ENCODE measurements around the gene JAZF1. TPM values are rescaled to one million over a fixed set of nuclear protein-coding genes. Genes with fewer than 3 reads are reported as not detected.

Gene JAZF1
- total and polyA plus RNA-seq, 7 donors, result 2.3 to 10.6 (median 5.3) TPM

DNA sequence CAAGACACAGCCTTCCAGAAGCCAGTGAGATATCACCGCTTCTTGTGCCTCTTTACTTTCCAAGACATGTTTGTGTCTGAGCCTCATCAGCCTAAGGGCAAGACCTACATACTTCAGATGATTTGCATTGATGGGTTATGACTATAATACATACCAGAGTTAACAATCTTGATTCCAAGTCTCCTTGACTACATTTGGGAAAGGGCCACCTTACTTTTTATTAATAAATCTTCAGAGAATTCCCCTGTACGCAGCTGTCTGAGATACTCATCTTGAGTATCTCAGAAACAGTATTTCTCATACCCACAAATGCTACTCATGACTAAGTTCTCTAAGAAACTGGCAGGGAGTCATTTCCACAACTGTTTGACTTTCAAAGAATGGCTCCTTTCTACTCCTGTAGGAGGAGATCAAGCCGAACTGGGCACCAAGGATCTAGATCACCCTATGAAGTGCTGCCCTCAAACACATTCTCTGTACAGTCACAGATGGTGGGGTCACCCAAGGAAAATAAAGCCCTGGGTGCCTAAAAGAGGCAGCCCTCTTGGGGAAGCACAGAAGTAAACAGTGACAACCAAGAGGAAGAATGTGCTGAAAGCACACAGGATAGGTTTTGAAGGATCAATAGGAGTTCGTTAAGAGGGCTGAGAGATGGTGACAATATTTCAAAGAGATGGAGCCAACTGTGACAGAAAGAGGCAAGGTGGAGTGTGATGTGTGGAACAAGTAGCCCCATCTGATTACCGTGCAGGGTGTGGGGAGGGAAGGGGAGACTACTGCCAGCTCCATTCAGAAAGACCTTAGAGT lies 138.9 kb downstream of the JAZF1 start:
- Histone ChIP-seq H3K9me3 (no peaks in the 10 kb centered on the region), H3K27me3 (ENCODE audit: insufficient read depth in 3 of 3, low read length in 2 of 3) (no peaks in the 10 kb centered on the region), H3K36me3 (ENCODE audit: insufficient read depth in 1 of 2, low read depth in 1 of 2) (no peaks in the 10 kb centered on the region), H3K4me1 (peaks cover 19% of the 10 kb centered on the region), H3K4me3 (no peak overlapping the region), H3K27ac (no peak overlapping the region)
- WGBS, 3 donors, result 75 to 89% (median 85%) methylated on average over 5 of the region's 5 CpGs
- ATAC-seq, result peak in 3 of 4 donors; percentile 27 to 75 (median 54)
- no peak for DNase-seq
- intact Hi-C loops (cut with DNase I), result no loop called here
- TF ChIP-seq, protein P1, sequence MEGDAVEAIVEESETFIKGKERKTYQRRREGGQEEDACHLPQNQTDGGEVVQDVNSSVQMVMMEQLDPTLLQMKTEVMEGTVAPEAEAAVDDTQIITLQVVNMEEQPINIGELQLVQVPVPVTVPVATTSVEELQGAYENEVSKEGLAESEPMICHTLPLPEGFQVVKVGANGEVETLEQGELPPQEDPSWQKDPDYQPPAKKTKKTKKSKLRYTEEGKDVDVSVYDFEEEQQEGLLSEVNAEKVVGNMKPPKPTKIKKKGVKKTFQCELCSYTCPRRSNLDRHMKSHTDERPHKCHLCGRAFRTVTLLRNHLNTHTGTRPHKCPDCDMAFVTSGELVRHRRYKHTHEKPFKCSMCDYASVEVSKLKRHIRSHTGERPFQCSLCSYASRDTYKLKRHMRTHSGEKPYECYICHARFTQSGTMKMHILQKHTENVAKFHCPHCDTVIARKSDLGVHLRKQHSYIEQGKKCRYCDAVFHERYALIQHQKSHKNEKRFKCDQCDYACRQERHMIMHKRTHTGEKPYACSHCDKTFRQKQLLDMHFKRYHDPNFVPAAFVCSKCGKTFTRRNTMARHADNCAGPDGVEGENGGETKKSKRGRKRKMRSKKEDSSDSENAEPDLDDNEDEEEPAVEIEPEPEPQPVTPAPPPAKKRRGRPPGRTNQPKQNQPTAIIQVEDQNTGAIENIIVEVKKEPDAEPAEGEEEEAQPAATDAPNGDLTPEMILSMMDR (IDR thresholded peaks at IDR 0.05), result no peak

DNA sequence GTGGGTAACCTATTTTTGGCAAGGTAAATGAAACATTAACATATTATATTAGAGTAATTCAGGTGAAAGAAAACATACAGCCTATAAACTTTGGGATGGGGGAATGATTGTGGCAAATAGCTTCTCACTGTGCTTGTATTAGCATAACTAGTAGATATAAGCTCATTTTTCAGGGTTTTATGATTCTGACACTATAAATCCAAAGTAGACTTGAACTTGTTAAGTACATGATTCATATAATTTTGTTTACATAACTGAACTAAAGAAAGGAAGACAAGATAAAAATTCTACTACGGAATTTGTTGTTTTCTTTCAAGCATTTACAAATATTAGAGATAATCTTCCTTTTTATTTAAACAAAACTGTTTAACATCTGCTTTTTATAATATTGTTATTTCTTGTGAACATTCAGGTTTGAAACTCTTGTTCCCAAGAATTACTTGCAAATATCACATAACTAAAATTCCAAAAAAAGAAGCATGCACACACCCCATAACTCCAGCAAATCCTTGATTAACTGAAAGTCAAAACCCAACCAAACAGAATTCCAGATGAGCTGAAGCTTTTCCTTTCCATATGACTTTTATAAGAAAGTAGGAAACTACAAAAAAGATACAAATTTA lies 142.3 kb downstream of the JAZF1 start:
- WGBS, 3 donors, result 91 to 99% (median 94%) methylated on average over 1 of the region's 1 CpG
- Histone ChIP-seq H3K27ac (no peak overlapping the region), H3K27me3 (ENCODE audit: insufficient read depth in 3 of 3, low read length in 2 of 3) (no peaks in the 10 kb centered on the region), H3K4me1 (peaks cover 27% of the 10 kb centered on the region), H3K4me3 (no peak overlapping the region), H3K9me3 (no peaks in the 10 kb centered on the region), H3K36me3 (ENCODE audit: insufficient read depth in 1 of 2, low read depth in 1 of 2) (no peaks in the 10 kb centered on the region)
- intact Hi-C loops (cut with DNase I), result no loop called here
- TF ChIP-seq, protein P1 (IDR thresholded peaks at IDR 0.05), result no peak
- DNase-seq (no peak), ATAC-seq (no peak)

DNA sequence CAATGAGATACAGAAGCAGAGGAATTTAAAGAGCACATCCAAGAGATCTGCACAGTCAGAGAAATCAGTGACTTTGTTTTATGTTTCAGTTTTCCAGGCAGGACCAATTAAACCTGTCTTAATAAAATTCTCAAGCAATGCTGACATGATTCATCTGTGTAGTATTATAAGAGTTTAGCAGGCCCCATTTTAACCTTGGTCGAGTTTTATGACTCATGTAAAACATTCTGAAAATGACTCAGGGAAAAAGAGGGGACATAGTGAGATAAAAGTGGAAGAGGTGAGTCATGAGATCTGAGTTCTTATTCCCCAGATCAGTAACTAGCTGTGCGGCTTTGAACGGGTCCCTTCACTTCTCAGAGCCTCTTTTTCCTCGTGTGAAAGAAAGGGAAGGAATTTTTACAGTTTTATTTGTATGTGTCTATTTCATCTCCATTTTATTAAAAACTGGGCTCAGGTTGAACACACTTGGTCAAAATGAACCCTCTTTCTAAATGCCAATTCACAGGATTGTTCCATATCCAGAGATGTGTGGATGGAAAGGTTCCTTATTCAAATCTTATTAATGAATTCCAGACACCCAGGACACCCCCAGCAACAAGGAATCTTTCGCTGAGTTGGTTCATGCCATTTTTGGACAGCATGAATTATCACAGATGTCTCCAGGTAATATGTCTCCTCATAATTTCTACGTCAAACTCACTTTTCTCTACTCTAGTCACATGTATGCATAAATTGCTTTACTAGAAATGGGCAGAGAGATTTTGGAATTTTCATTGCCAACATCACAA lies 143.2 kb downstream of the JAZF1 start:
- TF ChIP-seq, protein P1 (IDR thresholded peaks at IDR 0.05), result no peak
- ATAC-seq, result peak; percentile 84 to 97 (median 94)
- no peaks in the 10 kb centered on the region for H3K36me3 ChIP-seq (ENCODE audit: insufficient read depth in 1 of 2, low read depth in 1 of 2)
- WGBS, 3 donors, result 55 to 69% (median 58%) methylated on average over 6 of the region's 6 CpGs
- H3K27me3 ChIP-seq (ENCODE audit: insufficient read depth in 3 of 3, low read length in 2 of 3), result no peaks in the 10 kb centered on the region
- H3K27ac ChIP-seq, result peak overlapping the region; percentile 72
- H3K4me1 ChIP-seq, result peaks cover 27% of the 10 kb centered on the region
- no peak overlapping the region for H3K4me3 ChIP-seq
- no peak for DNase-seq
- intact Hi-C loops (cut with DNase I), result no loop called here
- H3K9me3 ChIP-seq, result no peaks in the 10 kb centered on the region

DNA sequence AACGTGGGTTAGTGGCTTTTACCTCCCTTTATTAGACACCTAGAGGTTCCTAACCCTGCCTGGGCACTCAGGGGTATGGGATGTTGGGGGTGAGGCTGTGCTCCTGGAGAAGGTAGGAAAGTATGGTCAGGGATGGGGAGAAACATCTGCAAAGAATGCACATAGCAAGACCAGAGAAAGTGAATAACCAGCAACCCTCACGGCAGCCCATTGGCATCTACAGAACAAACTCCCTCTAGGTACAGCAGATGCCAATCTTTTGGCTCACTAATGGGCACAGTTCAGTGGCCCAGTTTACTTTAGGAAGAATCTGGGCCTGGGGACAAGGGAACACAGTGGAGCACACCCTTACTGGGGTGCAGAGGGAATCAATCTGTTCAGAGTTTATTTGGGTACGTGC lies 143.9 kb downstream of the JAZF1 start:
- Histone ChIP-seq H3K4me1 (peaks cover 27% of the 10 kb centered on the region), H3K27me3 (ENCODE audit: insufficient read depth in 3 of 3, low read length in 2 of 3) (no peaks in the 10 kb centered on the region), H3K4me3 (no peak overlapping the region), H3K27ac (peak overlapping the region; percentile 72), H3K9me3 (no peaks in the 10 kb centered on the region), H3K36me3 (ENCODE audit: insufficient read depth in 1 of 2, low read depth in 1 of 2) (no peaks in the 10 kb centered on the region)
- intact Hi-C loops (cut with DNase I), result no loop called here
- DNase-seq (no peak), ATAC-seq (peak in 3 of 4 donors; percentile 25 to 61 (median 58))
- TF ChIP-seq, protein P1 (IDR thresholded peaks at IDR 0.05), result no peak
- WGBS, 3 donors, result 50 to 82% (median 60%) methylated on average over 3 of the region's 3 CpGs

Data from psoas muscle (tissue), 8 donors.